Inflammatory macrophage treated with lipopolysaccharide for 4 hours (primary cell): ENCODE results near the gene SHROOM3.

Experiments used
- DNase-seq: peaks from one replicate; pipeline ENCODE4 v3.0.0-alpha.2; 2020

Gene SHROOM3

GRCh38 chr4:76545226-76545884, 110.3 kb downstream of the SHROOM3 start:
- DNase-seq: peak; percentile 3

DNA sequence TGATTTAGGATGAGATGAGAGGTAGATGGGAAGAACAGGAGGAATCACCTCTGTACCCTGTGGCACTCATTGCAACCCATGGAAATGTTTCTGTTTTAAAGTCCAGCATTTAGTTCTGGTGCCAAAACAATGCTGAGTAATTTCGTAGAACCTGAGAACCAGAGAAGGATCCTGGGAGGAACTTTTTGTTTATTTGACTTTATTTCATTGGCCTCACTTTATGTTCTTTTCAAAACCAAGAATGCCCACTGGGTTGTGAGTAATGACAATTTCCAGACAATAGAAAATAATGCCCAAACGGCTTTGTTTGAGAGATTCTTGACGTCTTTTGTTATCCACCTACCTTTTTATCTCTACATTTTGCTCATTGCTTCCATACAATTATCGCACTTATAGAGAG, 111.3 kb downstream of the SHROOM3 start:
- DNase-seq: no peak

- DNase-seq: no peak
These were observed 112.0 kb downstream of the SHROOM3 start for GRCh38 chr4:76546759-76547742.

DNA sequence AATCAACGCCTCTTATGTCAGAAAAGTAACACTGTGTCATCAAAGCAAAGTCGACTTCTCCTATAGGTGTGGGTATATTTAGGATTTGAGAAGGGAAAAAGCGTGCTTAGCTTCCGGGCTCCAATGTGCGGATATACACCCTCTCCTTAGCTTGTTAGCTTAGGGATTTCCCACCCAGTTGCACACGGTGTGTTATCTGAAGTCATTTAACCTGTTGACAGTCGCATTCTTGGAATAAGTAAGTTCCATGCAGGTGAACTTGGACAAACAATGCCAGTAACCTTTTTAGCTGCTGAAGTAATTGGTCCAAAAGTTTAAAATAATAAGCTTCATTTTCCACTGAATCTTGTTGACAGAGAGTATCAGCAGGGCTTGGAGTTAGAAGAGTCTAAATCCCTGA, 113.7 kb downstream of the SHROOM3 start:
- DNase-seq: no peak

GRCh38 chr4:76549765-76550164, 114.7 kb downstream of the SHROOM3 start:
- DNase-seq: no peak

DNA sequence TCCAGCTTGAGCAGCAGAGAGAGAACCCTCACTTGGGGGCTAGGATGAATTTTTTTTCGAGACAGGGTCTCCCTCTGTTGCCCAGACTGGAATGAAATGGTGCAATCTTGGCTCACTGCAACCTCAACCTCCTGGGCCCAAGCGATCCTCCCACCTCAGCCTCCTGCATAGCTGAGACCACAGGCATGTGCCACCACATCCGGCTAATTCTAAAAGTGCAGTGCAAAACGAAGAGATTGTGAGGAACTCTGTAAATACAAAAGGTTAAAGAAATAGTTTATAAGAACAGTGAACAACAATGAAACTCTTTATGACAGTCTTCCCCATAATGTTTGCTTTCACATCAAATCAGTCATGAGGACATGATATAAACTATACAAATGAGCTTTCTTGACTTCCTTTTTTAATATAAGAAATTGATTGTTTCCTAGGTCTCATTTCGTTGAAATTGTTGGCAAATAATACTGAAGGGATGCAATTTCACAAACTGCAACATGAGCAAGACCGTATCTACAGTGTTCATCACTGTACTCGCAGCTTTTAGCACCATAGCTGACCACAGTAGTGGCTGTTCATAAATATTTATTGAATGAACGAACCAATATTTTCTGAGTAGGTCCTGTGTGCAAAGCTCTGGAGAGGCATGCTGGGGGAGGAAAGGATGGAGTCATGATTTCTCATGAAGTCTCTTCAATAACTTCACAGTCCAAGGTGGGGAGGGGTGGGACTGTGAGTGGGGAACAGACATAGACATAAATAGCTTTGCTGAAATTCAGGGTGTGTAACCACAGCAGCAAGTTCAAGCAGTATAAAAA, 116.1 kb downstream of the SHROOM3 start:
- DNase-seq: no peak

DNA sequence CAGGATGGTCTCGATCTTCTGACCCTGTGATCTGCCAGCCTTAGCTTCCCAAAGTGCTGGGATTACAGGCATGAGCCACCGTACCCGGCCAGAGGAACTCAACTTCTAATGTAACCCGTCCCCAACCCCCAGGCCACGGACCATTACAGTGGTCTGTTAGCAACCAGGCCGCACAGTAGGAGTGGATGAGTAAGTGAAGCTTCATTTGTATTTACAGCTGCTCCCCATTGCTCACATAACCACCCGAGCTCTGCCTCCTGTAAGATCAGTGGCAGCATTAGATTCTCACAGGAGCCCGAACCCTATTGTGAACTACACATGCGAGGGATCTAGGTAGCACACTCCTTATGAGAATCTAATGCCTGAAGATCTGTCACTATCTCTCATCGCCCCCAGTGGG, 119.6 kb downstream of the SHROOM3 start:
- DNase-seq: no peak

- DNase-seq: no peak
These were observed 121.4 kb downstream of the SHROOM3 start for GRCh38 chr4:76556452-76556851.

- no peak for DNase-seq
These were observed 123.6 kb downstream of the SHROOM3 start for GRCh38 chr4:76558396-76559235.

- no peak for DNase-seq
These were observed 124.4 kb downstream of the SHROOM3 start for GRCh38 chr4:76559236-76560071.

GRCh38 chr4:76562161-76562560, 127.1 kb downstream of the SHROOM3 start:
- no peak for DNase-seq

GRCh38 chr4:76562836-76563453, 127.9 kb downstream of the SHROOM3 start:
- DNase-seq: no peak

- DNase-seq: no peak
These were observed 128.6 kb downstream of the SHROOM3 start for GRCh38 chr4:76563454-76564122.

- no peak for DNase-seq
These were observed 129.3 kb downstream of the SHROOM3 start for GRCh38 chr4:76564123-76564915.

DNA sequence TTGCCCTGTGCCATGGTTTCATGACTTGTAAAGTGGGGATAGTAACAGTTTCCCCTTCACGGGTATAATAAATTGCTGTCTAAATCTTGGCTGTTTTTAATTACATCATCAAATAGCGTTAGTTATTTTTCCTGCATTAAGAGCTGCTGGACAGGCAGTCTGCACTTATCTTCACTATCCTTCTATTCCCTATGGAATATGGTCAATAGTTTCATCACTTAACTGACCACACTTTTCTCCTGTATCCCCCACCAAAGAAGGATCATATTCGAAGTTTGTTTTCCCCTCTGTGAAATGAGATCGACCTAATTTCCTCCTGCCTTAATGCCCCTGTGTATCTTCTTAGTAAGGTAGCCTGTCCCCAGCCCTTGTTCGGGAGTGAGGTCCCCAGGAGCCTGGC, 133.2 kb downstream of the SHROOM3 start:
- DNase-seq: no peak

GRCh38 chr4:76569225-76569624, 134.2 kb downstream of the SHROOM3 start:
- DNase-seq: no peak

DNA sequence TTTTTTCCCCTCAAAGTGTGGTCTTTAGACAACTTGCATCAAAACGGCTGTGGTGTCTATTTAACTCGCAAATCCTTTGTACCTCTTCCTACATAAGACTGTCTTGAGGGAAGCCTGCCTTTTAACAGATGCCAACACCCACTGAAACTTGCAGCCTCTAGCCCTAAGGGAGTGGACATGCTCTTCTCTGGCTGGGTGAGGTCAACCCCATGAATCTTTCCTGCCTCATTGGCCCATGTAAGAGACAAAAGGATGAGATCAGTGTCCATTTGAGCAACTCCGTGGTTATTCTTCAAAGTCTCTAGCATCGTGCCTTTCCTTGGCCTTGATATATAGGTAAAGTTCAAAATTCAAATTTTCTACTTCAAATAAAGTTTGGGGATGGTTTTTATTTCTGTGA, 134.7 kb downstream of the SHROOM3 start:
- DNase-seq: no peak

GRCh38 chr4:76570141-76570973, 135.3 kb downstream of the SHROOM3 start:
- no peak for DNase-seq
